IPS DF 19.7 (cell line): ENCODE data around the gene CTSA.
"Not testable (repeated sequence)": the region's sequence is repeated elsewhere in the genome, so short reads cannot be mapped to it uniquely, and the experiment has no call there.

Experiments
- DNase-seq: peaks from one replicate; pipeline ENCODE4 v3.0.0-alpha.2; 2013; ENCODE audit warnings: low read depth, low spot score

CTSA gene

DNA sequence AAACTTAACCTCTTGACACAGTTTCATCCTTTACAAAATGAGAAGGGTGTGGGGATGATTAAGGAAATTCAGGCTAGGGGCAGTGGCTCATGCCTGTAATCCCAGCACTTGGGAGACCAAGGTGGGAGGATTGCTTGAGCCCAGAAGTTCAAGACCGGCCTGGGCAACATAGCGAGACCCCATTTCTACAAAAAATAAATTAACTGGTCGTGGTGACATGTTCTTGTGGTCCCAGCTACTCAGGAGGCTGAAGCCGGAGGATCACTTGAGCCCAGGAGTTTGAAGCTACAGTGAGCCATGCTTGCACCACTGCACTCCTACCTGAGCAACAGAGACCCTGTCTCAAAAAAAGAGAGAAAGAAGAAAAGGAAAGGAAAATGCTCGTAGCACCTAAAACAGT lies 24.7 kb upstream of the CTSA start:
- DNase-seq = no peak

DNA sequence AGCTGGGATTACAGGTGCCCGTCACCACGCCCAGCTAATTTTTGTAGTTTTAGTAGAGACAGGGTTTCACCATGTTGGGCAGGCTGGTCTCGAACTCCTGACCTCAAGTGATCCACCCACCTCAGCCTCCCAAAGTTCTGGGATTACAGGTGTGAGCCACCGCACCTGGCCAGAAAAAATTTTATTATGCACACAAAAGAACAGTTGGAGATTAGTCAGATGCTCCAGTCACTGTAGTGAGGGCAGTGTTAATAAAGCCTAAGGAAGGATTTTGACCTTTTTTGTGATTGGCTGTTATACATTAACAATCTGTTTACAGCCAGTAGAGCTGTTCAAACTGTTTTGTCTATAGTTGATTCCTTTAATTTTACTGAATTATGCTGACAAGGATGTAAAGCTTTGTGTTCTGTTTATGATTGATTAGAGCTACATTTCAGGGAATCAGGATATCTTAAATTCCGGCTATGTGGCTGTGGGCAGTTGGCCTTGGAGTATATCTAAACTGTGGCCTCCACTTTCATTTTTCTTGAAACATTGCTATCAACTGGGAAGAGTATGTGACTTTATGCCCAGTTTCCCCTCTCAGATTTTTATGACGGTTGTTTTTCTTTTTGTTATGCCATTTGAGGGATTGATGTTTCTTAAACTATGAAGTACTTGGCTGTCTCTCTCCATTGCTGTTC lies 23.9 kb upstream of the CTSA start:
- DNase-seq = no peak

DNA sequence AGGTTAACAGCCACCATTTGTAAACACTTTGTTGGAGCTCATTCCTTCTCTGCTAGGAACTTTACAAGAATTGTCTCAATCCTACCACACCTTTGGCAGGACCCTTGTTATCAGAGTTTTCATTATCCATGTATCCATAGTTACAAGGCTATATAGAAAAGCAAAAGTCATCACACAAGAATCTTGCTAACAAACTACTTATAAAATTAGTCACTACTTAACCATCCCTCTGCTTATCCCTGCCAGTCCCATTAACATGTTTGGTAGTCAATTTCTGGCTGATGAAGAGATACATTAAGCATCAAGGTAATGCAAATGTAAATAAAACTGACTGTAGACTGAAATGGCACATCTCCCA lies 23.3 kb upstream of the CTSA start:
- DNase-seq = no peak

DNA sequence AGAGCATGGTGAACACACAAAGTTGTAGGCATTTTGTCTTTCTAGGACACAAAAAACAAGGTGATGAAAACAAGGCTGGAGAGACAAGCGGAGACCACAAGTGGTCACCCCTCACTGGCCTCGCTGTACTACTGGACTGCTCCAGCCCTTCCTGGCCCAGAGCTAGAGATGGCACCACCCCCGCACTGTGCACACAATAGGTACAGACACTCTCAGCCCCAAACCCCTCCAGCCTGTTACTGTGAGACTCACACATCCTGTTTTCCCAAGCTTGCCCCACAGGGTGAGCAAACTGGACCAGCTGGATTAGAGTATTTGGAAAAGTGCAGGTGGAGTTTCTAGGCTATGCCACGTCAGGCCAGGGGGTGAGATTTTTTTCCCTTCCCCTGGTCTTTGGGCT lies 18.5 kb upstream of the CTSA start:
- DNase-seq = no peak

DNA sequence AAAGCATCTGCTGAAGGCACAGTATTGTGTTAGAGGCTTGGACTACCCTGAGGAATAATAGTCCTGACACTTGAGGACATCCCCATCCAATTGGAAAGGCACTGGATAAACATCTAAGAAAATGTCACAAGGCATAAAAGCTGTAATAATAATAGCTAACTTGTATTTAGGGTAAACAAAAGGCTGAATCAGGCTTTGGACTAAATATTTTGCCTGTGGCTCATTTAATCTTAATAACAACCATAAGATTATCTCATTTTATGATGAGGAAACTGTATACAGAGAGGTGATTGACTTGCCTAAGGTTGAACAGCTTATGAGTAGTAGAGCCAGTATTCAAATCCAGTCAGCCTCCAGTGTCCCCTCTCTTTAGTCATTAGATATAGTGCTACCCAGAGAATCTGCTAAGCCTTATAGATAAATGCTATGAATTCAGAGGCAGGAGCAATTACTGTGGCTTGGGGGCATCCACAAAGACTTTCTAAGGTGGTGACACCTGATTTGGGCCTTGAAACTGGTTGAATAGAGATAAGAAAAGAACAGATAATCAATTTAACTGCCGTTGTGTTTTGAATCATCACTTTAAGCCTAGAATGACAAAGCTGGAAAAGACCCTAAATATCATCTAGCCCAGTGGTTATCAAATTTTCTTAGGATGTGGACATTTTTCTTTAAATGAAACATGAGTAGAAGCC lies 17.6 kb upstream of the CTSA start:
- DNase-seq = no peak

DNA sequence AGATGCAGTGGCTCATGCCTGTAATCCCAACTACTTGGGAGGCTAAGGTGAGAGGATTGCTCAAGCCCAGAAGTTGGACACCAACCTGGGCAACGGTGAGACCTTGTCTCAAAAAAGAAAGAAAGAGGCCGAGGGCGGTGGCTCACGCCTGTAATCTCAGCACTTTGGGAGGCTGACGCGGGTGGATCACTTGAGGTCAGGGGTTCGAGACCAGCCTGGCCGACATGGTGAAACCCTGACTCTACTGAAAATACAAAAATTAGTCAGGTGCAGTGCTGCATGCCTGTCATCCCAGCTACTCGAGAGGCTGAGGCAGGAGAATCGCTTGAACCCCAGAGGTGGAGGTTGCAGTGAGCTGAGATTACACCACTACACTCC lies 17.0 kb upstream of the CTSA start:
- DNase-seq = not testable (repeated sequence)

DNA sequence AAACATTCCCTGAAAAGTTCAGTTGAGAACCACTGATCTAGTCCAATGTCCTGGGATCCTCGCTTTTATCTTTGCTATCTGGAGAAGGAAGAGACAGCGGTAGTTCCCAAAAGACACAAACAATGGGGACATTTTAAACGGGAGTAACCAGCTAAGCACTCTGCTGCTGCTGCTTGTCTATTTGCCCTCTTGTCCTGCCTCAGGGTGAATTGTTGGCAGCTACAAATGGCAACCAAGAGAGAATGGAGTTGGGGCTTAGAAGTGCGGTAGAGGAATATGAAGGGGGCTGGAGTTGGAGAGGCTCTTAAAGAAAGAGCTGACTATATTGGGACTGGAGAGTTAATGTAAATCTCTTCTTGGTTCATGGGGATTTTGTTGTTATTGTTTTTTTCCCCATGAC lies 16.6 kb upstream of the CTSA start:
- DNase-seq = no peak

DNA sequence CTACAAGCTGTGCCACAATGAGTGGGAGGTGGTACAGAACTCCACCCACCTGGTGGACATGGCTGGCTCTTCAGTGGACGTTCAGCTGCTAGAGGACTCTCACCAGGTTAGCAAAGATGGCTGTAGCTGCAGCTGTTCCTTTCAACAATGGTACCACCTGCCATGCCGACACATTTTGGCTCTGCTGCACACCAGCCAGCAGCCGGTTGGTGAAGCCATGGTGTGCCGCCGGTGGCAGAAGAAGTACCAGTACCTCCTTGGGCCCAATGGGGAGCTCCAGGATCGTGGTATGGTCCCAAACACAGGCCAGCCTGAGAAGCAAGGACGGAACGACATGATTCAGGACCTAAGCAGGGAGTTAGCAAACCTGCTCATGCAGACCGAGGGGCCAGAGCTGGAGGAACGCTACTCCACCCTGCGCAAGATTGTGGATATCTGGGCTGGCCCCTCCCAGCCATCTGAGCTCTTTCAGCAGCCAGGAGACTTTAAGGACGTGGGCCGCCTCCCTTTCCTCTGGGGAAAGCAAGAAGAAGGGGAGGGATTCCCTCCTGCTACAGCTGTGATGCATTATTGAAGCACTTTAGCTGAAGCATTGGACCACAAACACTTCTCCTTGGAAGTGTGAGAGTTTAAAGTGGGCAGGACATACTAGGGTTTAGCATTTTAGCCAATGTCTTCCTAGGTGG lies 12.9 kb upstream of the CTSA start:
- DNase-seq = no peak

DNA sequence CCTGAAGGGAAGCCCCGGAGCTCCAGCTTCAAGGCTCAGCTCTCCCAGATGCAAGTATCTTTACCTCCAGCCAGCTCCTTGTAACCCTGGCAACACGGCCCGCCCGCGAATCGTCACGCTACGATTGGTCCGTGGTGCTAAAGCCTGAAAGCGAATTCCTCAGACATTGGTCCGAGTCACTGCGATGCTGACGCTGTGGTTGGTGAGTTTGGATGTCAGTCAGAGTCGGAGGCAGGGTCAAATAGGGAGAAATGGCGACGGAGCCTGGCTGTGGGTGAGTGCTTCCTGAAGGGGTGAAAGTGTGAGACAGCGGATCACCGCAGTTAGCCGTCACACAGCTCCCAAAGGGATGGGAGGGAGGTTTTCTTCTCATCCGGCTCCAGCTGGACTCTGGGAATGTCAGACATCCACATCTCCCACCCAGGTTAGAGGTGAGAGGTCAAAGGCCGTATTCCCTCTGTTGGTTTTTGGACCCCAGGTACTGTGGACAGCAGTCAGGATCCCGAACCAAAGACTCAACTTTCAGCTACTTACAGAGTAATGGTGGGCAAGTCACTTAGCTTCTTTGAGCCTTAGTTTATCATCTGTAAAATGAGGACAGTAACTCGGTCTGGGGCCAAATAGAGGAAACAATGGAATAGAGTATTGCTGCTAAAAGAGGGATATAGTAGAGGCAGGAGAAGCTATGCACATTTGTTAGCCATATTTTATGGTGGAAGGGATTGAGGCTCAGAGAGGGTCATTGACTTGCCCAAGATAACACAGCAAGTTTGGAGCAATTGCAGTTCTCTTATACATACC lies 9.9 kb upstream of the CTSA start, which contains the start of gene ZSWIM1:
Gene ZSWIM1, plus strand, starts transcription at position 240 of the 801 bp plus-strand sequence. CDS start 1,366 bp downstream, outside the sequence.
- DNase-seq = peak; percentile 96

DNA sequence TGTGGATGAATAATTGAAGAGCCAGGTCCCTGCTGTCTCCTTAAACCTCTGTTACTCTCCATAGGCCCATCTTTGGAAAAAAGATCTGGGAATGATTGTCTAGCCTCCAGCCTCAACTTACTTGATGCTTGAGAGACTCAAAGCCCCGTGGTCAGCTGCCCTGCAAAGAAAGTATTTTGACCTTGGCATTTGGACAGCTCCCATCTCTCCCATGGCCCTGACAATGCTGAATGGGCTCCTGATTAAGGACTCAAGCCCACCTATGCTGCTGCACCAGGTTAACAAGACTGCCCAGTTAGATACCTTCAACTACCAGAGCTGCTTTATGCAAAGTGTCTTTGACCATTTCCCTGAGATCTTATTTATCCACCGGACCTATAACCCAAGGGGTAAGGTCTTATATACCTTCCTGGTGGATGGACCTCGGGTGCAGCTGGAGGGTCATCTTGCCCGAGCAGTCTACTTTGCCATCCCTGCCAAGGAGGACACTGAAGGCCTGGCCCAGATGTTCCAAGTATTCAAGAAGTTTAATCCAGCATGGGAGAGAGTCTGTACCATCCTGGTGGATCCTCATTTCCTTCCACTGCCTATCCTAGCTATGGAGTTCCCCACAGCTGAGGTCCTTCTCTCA lies 8.6 kb upstream of the CTSA start:
- DNase-seq = no peak

DNA sequence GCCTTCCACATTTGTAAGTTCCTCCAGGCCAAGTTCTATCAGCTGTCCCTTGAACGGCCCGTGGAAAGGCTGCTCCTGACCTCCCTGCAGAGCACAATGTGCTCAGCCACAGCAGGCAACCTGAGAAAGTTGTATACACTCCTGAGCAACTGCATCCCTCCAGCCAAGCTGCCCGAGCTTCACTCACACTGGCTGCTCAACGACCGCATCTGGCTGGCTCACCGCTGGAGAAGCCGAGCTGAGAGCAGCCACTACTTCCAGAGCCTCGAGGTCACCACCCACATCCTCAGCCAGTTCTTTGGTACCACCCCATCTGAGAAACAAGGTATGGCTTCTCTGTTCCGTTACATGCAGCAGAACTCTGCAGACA lies 8.1 kb upstream of the CTSA start:
- no peak for DNase-seq

DNA sequence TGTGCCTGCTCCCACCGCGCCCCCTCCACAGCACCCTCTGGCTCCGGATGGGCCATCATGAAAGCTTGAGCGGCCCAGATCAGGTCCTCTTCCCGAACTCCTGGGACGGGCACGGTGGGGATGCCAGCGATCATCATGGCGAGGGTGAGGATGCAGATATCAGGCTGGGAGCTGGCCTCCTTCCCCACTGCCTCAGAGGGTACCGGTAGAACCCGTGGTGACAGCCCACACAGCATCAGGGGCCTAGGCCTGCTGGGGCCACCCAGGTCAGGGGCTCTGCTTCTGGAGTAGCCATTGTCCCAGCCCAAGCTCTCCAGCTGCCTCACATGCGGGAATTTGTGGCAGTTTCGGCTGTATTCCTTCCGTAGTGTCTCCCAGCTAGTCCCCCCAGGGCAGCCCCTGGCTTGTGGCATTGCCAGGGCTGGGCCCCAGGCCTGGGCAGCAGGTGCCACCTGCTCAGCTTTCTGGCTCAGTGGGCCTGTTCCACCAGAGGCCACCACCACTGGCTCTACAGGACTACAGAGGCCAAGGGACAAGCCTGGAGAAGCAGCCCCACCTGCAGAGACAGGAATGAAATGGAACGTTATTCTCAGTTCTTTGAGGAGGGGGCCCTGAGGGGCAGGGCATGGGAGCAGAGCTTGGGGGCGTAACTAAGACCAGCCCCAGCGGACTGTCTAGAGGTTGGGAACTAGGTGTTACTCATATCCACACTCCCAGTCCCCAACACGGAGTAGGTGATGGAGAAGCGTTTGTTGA lies 4.4 kb upstream of the CTSA start:
- DNase-seq = no peak

DNA sequence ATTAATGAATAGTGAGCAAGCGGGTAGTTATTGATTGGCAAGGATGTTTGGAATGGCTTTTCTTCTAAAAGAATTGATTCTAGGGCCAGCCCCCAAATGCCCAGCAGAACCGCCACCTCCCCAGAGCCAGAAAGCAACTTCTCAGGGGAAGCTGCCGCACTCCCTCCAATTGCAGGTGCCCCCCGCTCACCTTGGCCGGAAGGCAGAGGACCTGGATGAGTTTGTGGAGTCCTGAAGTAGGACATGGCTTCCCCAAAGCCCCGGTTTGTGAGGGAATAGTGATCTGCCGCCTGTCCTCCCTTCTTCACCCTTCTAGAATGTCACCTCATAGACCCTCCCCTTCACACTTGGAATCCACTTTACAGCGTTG lies 3.8 kb upstream of the CTSA start, which contains the start of gene SPATA25:
Gene SPATA25, minus strand, starts transcription at position 277 of the 370 bp plus-strand sequence. Its CDS starts 32 bp downstream, at position 245.
- DNase-seq = no peak

DNA sequence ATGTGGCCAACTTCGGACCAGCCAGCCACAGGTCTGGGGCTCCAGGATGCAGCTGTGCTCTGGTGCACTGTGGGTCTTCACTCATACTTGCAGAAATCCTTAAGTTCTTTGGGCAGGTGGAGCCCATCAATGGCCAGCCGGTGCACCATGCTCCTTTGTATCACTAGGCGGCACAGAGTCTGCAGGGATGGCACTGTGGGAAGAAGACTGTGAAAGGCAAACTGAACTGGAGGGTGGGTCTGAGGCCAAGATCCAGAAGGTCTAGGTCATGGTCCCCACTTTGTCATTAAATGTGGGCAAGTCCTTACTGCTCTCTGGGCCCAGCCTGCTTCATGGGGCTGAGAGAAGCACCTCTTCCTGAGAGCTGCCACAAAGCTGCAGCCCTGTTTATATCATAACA lies 2.5 kb upstream of the CTSA start:
- no peak for DNase-seq

DNA sequence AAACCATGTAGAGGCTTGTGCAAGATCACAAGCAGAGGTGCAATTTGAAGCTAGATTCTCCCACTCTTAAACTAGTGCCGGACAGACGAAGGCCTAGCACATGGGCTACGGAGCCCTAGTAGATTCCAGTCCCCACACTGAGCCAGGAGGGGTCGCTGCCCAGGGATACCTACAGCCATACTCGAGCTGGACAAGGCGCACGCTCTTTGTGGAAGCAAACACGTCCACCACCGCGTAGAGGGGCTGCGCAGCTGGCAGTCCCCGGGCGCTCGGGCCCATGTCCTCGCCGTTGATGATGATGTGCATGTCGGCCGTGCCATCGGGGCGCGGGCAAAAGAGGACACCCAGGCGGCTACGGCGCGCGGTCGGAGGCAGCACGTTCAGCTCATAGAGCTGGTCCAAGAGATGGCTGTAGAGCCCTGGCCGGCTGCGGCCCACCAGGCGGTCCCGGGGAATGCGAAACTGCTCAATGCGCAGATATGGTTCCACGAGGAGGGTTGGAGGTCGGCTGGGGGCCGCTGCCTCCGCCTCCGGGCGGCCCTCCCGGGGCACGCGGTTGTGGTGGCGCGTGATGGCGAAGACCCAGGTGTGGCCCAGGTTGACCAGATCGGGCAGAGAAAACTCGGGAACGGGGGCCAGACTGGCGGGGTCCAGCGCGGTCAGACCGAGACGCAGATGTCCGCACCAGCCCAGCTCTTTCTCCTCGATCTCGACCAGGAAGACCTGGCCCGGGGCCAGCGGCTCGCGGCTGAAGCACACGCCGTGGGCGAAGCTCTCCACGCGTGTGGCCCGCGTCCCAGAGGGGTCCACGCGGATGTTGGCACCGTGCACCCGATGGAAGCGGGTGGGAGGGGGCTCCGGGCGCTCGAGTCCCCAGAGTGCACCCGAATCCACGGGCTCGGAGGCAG lies 804 bp upstream of the CTSA start:
- DNase-seq = peak; percentile 60

DNA sequence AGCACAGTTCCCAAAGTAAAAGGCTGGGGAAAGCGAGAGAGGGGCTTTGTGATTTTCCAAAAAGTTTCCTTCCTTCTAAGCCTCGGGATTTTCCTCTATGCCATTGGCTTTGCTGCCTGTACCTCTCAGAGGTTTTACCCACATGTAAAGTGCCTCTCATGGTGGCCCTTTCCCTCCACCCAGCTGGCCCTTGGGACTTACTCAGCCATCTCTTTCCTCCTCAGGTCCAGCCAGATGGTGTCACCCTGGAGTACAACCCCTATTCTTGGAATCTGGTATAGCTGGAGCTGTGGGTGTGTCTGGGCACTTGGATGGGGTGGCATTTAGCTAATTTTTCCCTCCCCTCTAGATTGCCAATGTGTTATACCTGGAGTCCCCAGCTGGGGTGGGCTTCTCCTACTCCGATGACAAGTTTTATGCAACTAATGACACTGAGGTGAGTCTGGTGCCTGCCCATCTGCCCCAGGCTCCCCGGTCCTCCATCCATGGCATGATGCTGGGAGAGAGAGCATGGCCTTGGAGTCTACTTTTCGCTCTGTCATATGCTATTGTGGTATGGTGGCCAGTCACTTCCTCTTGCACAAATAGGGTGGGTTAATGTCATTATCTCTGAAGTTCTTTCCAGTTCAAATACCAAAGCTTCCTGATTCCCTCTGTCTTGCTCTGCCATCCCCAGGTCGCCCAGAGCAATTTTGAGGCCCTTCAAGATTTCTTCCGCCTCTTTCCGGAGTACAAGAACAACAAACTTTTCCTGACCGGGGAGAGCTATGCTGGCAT lies 1.1 kb downstream of the CTSA start:
- no peak for DNase-seq

DNA sequence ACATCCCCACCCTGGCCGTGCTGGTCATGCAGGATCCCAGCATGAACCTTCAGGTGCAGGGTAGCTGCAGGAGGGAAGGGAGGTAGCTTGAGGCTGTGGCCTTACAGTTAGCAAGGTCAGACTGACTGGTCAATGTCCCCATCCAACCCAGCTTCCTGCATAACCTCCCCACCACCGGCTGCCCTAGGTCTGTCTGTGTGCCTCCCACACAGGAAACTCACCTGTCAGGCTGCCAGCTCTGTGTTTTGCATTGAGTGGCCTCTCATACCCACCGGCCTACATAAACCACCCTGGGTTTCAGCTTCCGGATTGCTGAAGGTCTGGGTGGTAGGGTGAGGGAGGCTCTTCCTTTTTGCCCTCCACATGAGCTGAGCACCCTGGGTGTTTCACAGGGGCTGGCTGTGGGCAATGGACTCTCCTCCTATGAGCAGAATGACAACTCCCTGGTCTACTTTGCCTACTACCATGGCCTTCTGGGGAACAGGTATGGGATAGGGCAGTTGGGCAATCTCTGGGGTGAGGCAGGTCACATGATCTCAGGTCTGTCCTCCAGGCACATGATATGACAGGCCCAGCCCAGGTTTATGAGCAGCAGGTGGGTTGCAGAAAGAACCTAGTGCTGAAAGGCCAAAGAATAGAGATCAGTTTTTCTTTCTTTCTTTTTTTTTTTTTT lies 1.8 kb downstream of the CTSA start:
- no peak for DNase-seq

DNA sequence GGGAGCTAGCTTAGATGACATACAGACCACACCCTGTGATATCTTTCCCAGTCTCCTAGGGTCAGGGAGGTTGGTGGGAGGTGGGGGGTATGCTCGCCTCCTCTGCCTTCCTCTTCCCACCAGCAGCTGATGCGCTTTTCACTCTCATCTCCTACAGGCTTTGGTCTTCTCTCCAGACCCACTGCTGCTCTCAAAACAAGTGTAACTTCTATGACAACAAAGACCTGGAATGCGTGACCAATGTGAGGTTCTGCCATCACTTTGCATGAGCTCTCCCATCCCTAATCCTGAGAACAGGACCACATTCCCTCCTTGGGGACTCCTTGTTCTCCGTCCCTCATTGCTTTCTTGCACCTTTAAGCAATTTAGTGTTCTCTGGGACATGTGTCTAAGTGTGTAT lies 2.7 kb downstream of the CTSA start:
- no peak for DNase-seq

DNA sequence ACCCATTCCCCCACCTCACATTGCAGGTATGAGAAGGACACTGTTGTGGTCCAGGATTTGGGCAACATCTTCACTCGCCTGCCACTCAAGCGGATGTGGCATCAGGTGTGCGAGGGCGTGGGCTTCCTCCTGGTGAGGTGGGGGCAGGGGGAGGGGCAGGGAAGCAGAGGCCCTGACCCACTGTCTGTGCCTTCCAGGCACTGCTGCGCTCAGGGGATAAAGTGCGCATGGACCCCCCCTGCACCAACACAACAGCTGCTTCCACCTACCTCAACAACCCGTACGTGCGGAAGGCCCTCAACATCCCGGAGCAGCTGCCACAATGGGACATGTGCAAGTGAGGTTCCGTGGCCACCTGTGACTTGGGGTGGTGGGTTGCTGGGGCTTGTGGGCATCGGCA lies 3.7 kb downstream of the CTSA start:
- no peak for DNase-seq
